Activated CD8-positive, alpha-beta memory T cell treated with anti-CD3 and anti-CD28 coated beads, Interleukin-2, amount 50 U/mL, for 48 hours (primary cell): ENCODE data around the gene GKN2.

Experiments
- DNase-seq: peaks from one replicate; pipeline ENCODE4 v3.0.0-alpha.2; 2020

GKN2 gene, protein sequence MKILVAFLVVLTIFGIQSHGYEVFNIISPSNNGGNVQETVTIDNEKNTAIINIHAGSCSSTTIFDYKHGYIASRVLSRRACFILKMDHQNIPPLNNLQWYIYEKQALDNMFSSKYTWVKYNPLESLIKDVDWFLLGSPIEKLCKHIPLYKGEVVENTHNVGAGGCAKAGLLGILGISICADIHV

DNA sequence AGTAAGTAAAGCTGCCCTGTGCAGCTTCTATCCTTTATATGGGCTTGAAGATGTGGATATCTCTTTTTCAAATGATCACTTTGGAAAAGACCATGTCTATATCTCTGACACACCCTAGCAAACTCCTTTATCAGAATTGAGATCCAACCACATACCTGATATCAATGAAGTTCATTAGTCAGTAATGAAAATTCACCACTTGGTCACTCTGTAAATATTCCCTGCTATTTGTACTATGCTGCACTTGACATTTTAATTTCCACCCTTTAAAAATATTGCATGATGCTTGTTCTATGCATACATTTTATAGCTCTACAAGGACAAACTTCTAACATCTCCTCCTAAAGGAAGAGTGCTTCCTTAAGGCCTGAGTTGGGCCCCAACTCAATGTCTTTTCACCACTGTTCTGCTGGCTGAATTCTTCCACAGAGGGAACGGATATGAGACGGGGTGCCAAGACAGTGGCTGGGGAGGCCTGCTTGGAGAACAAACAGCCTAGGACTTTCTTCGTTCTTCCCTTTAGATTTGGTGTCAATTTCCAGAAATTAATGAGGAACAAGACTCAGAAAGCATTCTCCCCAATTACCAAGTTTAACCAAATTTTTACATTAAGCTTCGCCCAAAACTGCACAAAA lies at the start of gene GKN2:
TSS of gene GKN2 (minus strand) at position 7 of the 635 bp plus-strand sequence. CDS start 32 bp downstream, outside the sequence.
- DNase-seq: no peak

DNA sequence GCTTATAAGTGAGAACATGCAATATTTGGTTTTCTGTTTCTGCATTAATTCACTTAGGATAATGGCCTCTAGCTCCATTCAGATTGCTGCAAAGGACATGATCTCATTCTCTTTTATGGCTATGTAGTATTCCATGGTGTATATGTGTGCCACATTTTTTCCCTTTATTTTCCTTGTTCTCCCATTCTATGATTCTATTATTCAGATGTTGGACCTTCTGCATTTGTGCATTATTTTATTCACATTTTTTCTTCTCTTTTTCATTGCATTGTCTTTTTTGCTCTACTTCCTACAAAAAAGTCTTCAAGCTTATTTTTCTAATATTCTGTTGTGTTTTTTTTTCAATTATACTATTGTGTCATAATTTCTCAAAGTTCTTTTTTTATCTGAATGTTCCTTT lies 49.2 kb upstream of the GKN2 start:
- no peak for DNase-seq

DNA sequence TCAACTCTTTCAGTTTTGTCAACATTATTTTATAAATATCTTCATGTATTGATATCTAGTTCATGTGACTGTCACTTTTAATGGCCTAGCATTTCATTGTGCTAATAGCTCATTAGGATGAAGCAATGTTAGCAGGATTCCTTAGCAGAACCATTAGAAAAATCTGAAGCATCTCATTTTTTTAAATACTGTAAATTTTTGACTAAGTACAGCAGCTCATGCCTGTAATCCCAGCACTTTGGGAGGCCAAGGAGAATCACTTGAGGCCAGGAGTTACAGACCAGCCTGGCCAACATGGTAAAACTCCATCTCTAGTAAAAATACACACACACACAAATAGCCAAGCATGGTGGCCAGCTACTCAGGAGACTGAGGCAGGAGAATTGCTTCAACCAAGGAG lies 44.7 kb upstream of the GKN2 start:
- no peak for DNase-seq

DNA sequence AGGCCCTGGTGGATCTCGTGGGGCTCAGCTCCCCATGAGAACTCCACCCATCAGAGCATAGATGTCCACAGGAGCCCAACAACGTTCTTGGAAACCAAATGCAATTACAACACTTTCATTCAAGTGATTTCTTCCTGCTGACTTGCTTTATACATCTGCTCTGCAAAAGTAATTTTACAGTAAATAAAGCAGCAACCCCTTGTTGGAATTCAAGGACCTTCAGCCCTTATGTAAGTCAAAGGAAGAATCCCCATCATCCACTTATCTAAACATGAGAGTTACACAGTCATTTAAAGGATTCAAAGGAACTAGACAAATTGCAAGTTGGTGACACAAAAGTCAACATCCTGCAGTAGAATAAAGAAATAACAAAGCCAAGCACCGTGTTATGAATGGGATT lies 43.2 kb upstream of the GKN2 start:
- DNase-seq: no peak

DNA sequence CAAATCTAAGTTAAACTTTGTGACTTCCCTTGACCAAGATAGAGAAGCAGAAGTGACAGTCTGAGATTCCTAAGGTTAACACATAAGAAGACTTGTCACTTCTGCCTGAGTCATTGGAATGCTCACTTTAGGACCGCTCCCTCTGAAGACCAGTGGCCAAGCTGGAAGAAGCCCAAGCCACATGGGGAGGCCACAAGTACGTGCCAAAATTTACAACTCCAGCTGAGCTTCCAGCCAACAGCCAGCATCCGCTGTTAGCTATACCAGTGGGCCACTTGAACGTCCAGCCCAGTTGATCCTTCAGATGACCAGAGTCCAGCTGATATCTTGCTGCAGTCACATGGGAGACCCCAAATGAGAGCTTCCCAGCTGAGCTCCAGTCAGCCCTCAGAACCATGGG lies 42.2 kb upstream of the GKN2 start:
- no peak for DNase-seq

DNA sequence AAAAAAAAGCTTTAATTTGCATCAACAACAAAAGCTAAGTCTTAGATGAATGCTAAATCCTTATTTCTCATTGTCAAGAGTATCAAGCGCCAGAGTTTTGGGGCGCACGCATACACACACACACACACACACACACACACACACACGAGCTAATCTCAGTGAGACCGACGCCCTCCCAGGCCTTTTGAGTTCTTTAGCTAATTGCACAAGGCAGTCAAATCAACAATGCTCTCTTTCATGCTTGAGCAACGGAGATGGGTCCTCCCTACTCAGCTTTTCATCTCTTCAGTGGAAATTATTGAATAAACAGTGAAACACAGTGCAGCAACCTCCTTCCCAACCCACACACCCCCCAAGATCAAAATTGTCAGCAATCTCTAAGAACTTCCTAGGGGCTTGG lies 41.0 kb upstream of the GKN2 start:
- no peak for DNase-seq

DNA sequence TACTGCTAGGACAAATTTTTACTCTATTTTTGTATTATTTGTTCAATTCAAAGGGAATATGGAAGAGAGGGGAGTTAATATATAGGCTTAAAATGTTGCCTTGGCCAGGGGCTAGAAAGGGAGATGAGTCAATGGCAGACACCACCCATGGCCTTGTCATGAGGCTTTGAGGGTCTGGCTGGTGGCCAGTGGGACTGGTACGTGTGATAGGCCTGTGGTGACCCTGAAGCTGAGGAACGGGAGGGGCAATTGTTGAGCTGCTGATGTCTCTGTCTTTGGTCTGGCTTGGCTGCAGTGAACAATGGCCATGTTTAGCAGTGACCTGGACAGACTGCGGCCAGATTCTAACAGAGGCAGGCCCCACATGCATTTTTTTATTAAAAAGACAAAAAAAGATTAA lies 40.2 kb upstream of the GKN2 start:
- DNase-seq: no peak

DNA sequence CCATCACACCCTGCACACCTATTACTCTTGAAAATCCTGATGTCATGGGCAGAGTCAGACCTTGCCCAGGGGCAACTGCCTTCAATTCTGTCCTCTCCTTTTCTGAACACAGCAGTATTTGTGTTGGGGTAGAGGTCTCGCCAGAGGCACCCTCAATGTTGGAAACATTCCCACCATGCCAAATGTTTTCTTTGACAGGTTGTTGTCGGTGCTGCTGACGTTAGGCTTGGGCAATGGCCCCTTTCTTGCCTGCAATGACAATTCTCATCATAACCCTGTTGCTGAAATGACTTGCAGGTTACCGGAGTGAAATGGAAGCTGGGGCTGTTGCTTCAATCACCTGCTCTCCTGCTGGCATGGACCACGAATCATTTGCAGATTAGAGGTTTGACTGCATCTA lies 39.6 kb upstream of the GKN2 start:
- DNase-seq: no peak

DNA sequence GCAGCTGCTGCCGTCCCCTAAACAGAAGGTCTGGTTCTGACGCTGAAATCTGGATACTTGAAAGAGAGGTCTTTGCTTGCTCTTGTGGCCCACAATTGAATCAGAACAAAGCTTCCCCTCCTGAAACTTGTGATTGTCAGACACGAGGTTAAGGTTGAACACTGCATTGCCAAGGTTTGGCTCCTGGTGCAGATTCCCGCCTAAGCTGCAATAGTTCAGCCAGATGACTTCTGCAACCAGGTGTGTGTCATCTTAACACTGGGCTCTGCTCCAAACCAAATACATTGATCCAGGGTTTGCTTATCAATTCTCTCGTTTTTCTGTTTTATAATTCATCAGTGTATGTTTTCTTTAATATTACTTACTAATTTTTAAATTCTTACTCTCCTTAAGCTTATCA lies 36.3 kb upstream of the GKN2 start:
- no peak for DNase-seq

DNA sequence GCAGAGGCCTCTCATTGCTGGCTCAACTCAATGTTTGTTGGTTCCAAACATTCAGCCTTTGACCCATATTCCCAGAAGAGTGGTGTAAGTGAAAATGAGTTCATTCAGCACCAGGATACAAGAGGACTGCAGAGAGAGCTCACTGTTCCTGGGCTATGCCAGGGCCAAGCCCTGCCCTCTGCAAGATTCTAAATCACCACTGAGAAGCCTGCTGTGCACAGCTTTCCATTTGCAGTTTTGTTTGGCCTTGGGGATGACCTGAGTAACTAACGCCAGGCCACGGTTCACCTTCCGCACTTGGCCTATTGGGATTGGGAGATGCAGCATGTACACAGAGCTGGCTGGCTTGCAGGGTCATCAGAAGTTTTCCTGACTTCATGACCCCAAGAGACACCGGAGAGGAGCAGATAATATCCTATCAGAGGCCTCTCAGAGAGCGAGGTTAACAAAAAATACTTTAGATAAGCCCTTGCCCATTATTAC lies 34.4 kb upstream of the GKN2 start:
- no peak for DNase-seq

DNA sequence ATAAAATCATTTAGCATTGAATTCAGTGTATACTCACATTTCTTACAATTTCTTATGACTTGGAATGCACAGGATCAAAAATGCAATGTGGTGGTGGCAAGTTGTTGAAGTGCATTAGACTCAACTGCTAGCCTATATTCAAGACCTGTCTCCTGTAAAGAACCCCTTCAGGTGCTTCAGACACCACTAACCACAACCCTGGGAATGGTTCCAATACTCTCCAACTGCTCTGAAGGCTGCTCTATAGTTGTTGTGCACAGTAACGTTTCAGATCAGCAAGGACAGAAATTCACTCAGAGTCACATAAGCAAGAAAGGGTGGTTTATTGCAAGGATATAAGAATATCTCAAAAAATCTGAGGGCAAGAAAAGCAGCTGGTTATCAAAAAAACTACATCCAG lies 28.3 kb upstream of the GKN2 start:
- no peak for DNase-seq

DNA sequence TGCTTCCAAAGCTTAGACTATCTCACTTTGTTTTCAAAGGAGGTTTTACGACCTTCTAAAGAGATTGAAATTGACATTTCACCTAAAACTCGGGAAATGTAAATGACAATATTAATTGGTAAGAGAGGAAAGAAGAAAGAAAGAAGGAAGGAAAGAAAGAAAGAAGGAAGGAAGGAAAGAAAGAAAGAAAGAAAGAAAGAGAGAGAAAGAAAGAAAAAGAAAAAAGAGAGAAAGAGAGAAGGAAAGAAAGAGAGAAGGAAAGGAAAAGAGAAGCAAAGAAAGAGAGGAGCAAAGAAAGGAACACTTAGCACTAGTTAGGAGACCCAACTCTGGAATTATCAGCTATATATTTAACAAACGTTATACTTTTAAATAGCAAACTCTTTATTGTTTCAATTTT lies 25.4 kb upstream of the GKN2 start:
- DNase-seq: no peak

DNA sequence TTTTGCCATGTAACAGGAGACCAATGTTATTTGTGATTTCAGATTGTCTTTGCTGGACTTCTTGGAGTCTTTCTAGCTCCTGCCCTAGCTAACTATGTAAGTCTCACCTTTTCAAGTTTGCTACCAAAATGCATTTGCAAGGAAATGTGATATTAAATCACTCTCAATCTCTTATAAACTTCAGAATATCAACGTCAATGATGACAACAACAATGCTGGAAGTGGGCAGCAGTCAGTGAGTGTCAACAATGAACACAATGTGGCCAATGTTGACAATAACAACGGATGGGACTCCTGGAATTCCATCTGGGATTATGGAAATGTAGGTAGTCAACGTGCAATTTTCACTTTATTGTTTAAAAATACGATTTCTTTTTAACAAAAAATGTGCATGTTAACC lies 24.8 kb upstream of the GKN2 start:
- DNase-seq: no peak

DNA sequence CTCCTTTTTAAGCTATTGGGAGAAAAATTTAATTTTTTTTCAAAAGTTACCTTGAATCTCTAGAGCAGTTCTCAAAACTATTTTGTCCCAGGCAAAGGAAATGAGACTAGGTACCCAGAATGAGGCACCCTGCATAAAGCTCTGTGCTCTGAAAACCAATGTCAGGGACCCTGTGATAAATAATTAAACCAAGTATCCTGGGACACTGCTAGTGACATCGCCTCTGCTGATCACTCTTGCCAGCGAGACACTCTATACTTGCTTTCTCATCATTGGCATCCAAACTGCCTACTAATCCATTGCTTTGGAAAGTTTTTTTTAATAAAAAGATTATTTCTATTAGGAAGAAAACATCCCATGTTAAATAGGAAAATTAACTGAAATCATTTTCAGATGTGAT lies 23.2 kb upstream of the GKN2 start:
- DNase-seq: no peak

DNA sequence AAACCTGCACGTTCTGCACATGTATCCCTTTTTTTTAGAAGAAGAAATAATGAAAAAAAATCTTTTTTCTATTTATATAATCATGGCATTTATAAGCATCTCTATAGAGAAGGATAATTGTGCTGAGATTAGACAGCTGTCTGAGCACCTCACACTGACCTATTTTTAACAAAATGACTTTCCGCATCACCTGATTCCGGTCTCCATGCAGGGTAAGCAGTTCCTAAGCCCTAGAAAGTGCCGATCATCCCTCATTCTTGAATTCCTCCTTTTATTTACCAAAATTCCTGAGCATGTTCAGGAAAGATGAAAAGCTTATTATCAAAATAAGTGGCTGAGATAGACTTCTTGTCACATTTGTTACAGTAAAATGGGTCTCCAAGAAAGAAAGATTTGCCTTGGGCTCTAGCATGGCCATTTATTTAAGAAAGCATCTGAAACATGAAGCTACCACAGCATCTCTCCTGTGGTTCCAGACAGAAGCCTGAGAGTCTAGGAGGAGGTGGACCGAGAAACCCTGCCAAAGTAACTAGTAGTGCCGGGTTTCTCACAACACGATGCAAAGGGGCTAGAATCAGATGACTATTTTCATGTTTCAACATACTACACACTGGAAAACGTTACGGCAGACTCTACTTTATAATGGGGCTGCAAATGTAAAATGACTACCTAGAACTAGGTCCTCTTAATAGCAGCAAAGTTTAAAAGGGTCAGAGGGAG lies 22.4 kb upstream of the GKN2 start:
- no peak for DNase-seq

DNA sequence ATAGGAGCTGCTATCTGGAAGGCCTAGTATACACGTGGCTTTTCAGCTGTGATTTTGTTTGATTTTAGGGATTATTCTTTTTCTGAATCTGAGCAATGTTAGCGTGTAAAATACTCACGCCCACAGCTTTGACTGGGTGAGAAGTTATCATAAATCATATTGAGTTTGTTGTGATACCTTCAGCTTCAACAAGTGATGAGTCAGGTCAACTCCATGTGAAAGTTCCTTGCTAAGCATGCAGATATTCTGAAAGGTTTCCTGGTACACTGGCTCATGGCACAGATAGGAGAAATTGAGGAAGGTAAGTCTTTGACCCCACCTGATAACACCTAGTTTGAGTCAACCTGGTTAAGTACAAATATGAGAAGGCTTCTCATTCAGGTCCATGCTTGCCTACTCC lies 21.6 kb upstream of the GKN2 start, which contains the start of gene GKN1:
TSS of gene GKN1 (plus strand) at position 386 of the 400 bp plus-strand sequence. CDS start 42 bp downstream, outside the sequence.
- DNase-seq: no peak

DNA sequence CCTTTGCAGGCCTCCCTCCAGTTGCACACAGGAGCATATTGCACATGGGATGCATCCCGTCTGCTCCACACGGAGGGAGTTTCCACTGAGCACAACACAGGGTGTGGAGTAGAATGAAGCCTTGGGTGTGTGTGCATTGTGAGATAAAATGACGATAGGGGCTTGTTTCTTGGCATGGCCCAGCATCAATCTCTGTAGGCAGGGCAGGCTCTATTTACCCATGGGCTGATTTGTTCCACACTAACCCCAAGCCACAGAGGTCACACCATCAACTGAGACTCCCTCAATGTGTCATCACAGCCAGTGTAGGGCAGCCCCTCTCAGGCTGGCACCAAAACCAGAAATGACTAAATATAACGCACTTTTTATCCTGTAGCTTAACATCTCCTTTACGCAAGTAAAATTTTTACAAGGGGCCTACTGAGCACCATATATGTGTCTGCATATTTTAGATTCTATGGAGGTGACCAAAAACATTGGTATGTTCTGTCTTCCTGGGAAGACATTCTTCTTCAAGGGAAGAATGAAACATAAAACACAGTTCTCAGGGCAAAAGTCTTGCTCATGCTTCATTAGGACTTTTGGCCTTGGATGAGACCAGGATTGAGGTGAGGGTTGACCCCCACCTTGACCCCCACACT lies 19.0 kb upstream of the GKN2 start:
- DNase-seq: no peak

DNA sequence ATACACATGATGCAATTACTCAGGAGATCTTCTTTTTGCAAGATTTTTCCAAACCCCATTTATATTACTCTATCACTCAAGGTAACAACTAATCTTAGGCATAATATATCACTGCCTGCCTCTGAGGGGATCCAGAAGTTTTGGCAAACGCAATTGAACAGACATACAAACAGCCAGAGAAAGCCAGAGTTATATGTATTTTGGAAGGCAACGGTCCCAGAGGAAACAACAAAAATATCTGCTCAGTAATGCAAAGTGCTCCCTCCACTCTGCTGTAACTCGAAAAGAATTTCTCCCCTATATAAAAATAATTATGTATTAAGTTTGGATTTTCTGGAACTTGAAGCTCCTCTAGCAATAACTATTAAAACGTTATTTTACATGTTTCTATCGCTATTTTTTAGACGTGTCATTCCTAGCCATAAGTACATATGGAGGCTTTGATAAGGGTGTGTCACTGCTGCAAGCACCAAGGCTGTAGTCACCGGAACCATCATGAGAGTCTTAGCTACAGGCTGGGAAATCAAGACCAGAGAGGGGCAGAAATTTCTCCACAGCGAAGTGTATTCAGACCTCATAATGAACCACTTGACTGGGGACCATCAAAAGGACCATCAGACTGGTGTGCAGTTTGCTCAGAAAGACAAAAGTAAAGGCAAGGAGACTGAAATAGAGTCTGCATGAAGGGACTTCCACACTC lies 18.0 kb upstream of the GKN2 start:
- no peak for DNase-seq

DNA sequence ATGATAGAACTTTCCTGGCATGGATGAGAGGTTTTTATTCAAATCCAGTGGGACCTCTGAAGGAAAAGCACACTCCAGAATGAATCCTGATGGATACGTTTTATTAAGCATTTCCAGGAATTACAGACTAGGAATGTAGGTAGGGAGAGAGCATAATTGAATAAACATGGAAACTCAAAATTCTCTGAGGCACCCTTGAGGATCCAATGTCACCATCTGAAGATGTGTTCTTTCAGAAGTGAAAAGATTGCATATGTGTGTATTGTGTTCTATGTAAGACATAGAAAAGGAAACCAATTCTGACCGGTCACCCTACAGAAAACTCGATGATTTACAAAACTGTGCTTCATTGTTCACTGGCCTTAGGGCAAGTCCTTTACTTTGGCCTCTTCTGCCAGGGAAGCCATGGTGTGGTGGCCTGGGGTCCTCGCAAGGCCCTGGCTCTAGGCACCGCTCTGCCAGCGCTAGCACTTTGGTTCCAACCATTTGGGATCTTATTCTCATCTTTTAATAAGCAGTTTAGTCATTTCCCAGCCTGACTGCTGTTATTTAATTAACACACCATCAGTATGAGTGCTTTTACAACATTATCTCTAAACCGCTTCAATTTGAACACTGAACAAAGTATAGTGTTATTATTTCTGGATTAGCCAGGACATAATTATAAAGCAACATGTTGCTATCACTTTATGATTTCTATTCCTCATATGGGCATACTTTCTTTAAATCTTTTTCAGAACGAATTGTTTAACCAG lies 17.2 kb upstream of the GKN2 start:
- no peak for DNase-seq

DNA sequence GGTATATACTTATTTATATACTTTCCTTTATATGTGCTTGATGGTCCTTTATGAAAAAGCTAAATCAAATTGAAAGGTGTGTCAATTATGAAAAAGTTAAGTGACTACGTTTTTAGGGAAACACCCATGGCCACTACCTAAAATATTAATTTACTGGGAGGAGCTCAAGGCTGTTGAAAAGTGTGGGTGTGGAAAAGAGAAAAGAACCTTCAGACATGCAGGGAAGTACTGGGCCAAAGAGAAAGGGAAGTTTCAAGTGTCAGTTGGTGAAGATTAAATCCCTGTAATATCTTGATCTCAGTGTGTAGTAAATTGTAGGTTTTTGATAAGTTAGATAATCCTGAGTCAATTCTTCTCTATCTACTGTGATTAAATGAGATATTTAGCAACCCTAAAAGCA lies 15.5 kb upstream of the GKN2 start:
- DNase-seq: no peak

DNA sequence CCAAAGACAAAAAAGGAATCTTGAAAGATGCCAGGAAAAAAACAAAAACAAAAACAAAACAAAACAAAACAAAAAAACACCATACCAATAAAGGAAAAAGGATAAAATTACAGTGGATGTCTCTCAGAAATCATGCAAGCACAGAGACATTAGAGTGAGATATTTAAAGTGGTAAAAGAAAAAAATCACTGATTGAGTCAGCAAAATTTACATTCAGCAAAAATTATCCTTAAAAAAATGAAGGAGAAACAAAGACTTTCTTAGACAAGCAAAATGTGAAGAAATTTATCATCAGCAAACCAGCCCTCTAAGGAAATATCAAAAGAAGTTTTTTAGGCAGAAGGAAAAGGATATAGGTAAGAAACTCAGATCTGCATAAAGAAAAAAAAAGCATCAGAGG lies 11.6 kb upstream of the GKN2 start:
- no peak for DNase-seq

DNA sequence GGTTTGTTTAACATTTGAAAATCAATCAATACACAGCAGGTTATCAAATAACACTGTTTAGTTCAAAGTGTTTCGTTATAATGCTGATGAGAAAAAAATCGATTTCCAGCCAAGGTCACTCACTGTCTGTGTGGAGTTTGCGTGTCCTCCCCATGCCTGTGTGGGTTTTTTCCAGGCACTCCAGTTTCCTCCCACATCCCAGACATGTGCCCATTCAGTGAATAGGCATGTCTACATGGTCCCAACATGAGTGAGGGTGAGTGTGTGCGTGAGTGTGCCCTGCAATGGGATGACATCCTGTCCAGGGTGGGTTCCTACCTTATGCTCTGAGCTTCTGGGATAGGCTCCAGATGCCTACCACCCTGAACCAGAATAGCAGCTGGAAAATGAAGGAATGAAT lies 8.7 kb upstream of the GKN2 start:
- no peak for DNase-seq
